HG03575 (cell line): Measurements from ENCODE around the gene SCN4A.

Experiments
- ATAC-seq: cut with Tn5 transposase; IDR thresholded peaks from one replicate; pipeline ENCODE4 v1.9.1; 2021; ENCODE audit not compliant: unreplicated experiment, insufficient number of reproducible peaks, low FRiP score; ENCODE audit errors: extremely low read depth

The SCN4A gene

DNA sequence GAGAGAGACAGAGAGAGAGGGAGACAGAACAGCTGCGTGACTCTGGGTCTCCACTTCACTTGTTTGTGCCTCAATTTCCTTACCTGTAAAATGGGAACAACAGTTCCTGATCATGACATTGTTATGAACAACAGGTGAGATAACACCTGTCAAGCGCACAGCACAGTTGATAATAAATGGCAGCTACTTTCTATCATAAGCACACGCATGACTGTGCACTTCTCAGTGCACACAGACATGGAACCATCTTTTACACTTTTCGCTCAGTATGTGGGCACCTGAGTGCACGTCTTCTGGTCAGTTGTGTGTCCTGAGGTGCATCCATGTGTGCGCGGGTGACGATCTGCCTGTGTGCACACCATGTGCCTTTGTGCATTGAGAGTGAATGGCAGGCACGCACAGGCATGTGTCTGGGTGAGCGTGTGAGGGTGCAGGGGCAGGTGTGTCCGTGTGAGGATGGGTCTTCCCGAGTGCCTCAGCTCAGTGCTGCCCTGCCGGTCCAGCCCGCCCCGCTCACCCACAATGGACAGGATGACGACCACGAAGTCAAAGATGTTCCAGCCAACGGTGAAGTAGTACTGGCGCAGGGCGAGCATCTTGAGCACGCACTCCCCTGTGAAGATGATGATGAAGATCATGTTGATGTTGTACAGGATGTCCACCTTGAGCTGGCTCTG is 30.3 kb downstream of the SCN4A start:
- ATAC-seq = no peak

GRCh38 chr17:63941751-63942150 is 31.0 kb downstream of the SCN4A start:
- no peak for ATAC-seq

DNA sequence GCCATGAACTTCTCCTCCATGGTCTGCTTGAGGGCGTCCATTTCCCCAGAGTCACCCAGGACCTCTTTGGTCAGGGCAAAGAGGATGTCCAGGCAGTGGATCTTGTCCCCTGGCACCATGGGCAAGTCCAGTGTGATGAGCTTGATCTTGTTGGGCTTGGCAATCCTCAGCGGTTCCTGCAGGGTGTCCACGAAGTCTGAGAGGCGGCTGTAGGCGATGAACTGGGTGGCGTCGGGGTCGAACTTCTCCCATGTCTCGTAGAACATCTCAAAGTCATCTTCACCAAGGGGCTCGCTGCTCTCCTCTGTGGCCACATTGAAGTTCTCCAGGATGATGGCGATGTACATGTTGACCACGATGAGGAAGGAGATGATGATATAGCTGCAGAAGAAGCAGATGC is 31.6 kb downstream of the SCN4A start:
- ATAC-seq = no peak

- no peak for ATAC-seq
Observed at GRCh38 chr17:63940584-63940983, 32.1 kb downstream of the SCN4A start.

GRCh38 chr17:63939884-63940283 is 32.8 kb downstream of the SCN4A start:
- no peak for ATAC-seq

DNA sequence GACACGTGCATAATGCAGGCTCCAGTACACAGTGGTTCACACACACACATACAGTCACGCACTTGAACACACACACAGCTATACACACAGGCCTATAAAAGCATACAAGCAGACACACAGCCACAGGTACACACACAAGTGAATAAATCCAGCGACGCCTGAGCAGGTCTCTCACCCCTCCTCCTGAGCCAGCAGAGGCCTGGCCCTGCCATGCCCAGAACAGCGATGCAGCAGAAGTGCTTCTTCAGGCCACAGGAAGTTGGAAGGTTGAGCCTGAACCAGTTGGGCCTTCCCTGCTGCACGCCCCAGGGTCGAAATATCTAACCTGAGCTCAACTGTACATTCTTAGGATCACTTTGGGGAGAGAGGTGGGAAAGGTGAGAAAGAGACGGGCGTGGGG is 33.3 kb downstream of the SCN4A start:
- no peak for ATAC-seq

- ATAC-seq = no peak
Observed at GRCh38 chr17:63937920-63938319, 34.8 kb downstream of the SCN4A start.

- ATAC-seq = no peak
Observed at GRCh38 chr17:63937319-63937718, 35.4 kb downstream of the SCN4A start.

- no peak for ATAC-seq
Observed at GRCh38 chr17:63934183-63935112, 38.3 kb downstream of the SCN4A start.

- no peak for ATAC-seq
Observed at GRCh38 chr17:63933598-63933997, 39.1 kb downstream of the SCN4A start.

DNA sequence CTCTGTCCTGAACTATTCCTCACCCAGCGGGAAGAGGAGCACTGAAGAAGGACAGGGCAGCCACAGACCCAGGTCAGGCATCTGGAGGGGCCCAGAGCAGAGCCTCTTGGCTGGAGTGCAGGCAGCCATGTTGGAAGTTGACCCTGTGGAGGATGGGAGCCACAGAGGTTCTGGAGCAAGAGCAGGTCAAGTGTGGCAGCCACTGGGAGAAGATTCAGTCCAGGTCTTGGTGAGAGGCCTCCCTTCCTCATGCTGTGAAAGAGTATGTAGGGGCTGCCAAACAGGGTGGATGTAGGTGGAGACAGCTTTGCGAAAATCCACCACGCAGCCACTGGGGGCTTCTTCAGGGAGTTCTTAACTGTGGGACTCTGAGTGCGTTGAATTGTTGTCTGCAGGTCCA is 40.0 kb downstream of the SCN4A start:
- no peak for ATAC-seq

DNA sequence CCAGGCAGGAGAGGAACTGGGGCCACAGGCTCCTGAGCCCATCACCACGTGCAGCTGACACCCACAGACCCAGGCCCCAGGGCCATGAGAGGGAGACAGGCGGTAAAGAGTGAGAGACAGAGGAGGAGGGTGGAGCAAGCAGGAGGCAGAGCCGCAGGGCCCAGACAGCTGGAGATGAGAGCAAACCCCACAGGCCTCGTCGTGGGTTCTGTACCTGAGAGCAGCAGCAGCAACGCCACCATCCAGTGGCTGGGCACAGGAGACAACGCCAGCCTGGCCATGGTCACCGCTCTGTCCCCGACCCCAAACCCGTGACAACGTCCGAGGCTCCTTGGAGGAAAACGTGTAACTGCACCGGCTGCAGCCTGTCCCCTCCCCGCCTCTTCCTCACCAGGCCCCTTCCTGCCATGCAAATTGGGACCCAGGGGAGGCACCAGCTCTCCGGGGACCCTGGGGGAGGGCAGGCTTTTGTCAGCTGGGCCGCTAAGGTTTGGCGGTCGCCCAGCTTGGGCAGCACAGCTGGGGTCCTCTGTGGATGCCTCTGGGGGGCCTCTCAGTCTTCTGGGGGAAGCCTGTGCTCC is 40.6 kb downstream of the SCN4A start, which contains the start of gene CD79B:
Gene CD79B (minus strand): TSS at position 351 of the 581 bp plus-strand sequence. CDS start 70 bp downstream, at position 281.
- no peak for ATAC-seq

GRCh38 chr17:63930951-63931575 is 41.7 kb downstream of the SCN4A start:
- ATAC-seq = no peak

DNA sequence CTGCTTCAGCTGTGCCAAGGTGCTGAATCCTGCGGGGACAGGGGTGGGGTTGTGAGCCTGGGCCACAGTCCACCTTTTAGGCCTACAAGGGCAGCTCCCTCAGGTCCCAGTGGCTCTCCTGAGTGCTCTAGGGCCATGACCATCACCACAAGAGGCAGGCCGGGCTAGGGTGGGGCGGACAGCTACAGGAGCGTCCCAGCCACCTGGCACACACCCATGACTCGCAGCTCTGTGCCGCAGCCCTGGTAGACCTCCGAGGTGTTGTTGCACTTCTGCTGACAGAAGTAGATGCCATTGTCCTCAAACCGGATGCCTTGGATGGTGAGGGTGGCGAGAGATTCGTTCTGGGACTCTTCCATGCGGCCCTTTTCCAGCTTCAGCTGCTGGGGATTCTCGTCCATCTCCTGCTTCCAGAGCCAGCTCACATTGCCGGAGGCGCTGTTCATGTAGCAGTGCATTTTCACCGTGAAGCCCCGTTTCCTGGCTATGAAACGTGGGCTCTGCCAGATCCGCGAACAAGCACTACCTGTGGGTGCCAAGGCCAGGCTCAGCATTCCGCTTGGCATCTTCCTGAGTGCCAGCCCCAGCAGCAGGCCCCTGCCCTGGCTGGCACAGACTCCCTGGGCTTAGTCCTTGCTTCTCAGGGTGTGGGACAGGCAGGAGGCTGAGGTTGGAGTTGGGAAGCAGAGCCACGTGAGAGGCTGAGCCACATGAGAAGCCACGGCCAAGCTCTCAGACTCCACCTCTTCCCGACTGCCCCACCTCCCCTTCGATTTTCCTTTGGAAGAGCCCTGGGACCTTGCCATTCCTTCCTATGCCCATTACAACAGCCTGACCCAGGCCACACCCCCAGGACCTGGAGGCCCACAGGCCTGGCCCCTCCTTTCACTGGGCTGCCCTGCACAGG is 42.6 kb downstream of the SCN4A start:
- ATAC-seq = no peak

- no peak for ATAC-seq
Observed at GRCh38 chr17:63928966-63929695, 43.6 kb downstream of the SCN4A start.

- no peak for ATAC-seq
Observed at GRCh38 chr17:63928172-63928666, 44.5 kb downstream of the SCN4A start.

- no peak for ATAC-seq
Observed at GRCh38 chr17:63927464-63928171, 45.1 kb downstream of the SCN4A start.
